ENCODE data around the gene TPSB2.
"Not testable (repeated sequence)": the region's sequence is repeated elsewhere in the genome, so short reads cannot be mapped to it uniquely, and the experiment has no call there.

The TPSB2 gene

DNA sequence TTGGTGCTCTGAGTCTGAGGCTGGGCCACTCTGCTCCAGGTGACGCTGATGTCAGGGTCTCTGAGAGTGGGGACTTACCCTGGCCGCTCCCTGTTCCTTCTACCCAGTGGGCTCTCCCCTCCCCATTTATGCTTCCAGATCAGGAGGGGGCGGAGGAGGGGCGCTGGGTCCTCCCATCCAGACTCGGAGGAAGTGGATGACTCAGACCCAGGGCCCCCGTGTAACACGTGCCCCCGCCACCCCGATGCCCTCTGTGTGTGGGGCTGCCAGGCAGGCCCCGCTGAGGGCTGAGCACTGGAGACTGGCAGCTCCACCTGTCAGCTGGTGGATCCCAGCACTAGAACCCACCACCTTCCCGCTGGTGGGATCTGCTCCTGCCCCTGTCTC is at the start of gene TPSB2:
Gene TPSB2, minus strand, starts transcription at position 101 of the 387 bp plus-strand sequence. CDS start 233 bp downstream, outside the sequence.
- DNase-seq = not testable (repeated sequence)

DNA sequence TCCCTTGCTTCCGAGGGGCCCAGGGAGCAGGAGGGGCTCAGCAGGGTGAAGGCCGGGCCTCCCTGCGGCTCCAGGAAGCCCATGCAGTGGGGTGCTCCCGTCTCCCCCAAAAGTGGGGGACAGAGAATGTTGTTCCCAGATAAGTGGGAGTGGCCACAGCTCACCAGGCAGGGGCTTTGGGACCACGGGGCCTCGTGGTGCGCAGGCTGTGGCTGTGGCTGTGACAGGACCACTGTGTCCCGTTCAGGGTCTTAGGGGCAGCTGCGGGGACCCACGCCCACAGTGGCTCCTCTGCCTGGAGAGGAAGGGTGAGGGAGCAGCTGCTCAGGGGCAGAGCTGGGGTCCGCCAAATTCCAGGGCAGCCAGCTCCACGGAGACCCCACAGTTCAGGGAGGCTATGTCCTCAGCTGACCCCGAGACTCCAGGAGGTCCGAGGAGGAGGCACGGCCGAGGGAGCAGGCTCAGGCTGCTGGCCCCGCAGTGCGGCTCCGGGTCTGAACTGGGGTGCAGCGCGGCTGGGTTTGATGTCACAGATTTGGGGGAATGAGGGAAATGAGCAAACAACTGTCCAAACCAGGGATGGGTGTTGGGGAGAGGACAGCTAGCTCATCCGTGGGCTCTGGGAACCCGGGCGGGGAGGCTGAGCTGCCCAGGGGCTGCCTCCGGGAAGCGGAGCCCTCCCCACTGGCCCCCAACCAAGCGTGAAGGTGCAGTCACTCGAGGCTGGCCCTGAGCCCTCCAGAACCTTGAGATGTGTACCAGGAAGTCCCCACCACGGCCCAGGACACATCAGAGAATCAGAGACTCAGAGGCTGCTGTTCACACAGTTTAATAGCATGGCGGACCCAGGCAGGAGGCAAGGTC is 49.3 kb upstream of the TPSB2 start:
- no peak for DNase-seq

DNA sequence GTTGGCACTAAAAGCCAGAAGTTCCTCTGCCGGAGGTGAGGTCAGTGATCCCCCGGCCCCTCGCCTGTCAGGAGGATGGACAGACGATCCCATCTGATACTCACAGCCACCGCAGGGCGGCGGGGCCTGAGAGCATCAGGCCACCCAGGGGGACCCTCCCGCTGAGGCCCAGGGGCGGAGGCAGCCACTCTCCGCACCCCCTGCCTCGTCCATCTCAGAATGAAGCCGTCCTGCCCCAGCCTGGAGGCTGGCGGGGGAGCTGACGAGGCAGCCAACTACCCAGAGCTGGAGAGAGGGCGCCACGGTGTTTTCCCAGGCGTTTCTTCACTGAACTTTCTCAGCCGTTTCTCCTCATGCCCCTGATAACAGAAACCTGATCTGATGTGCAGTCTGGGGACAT is 48.5 kb upstream of the TPSB2 start:
- no peak for DNase-seq

DNA sequence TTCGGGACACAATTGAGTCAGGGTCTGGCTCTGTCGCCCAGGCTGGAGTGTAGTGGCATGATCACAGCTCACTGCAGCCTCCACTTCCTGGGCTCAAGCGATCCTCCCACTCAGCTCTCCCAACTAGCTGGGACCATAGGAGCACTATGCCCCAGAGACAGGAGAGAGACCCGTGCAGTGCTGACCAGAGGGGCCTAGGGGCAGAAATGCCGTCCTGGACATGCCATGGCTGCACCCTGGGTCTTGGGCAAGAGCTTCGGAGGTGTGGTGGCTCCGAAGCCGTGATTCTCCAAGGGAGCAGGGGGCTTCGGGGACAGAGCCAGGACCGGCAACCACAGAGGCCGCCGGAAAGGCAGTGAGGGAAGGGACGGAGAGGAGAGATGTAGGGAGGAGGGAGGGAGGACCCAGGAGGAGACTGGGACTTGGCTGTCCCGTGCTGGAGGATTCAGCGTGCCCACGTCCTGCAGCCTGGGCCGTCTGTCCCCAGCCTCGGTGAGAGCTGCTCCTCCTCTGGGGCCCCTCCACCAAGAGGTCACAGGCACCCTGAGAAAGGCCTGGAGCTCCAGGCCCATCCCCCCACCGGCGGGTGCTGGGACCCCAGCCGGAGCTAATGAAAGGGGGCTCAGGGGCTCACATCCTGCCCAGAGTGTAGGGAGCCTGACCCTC is 47.8 kb upstream of the TPSB2 start:
- DNase-seq = no peak

DNA sequence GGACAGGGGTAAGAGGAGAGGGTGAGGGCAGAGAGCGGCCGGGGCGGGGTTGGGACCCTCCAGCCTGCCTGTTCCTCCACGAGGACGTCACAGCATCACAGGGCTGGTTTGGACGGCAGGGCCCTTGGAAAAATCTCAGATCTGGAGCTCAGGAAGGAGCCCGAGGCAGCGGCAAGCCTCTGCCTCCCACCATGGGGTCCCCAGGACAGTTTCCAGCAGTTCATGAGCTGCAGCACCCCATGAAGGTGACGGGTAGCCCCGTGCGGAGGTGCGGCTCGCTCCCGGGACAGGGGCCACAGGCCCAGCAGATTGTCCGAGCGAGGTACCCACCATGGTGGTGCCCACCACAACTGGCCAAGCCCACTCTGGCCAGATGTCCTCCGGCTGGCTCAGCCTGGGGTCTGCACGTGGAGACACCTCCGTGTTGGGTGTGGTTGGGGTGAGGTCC is 47.2 kb upstream of the TPSB2 start:
- no peak for DNase-seq

DNA sequence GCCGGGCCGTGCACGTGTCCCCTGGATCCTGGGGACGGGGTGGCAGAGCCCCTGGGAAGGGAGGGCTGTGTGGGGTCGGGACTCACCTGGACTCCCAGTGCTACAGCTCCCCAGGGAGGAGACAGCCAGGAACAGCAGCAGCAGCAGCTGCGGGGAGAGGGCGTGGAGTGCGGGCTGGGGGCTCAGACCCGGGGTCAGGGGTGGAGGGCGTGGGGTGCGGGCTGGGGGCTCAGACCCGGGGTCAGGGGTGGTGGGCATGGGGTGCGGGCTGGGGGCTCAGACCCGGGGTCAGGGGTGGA is 46.5 kb upstream of the TPSB2 start:
- DNase-seq = no peak

DNA sequence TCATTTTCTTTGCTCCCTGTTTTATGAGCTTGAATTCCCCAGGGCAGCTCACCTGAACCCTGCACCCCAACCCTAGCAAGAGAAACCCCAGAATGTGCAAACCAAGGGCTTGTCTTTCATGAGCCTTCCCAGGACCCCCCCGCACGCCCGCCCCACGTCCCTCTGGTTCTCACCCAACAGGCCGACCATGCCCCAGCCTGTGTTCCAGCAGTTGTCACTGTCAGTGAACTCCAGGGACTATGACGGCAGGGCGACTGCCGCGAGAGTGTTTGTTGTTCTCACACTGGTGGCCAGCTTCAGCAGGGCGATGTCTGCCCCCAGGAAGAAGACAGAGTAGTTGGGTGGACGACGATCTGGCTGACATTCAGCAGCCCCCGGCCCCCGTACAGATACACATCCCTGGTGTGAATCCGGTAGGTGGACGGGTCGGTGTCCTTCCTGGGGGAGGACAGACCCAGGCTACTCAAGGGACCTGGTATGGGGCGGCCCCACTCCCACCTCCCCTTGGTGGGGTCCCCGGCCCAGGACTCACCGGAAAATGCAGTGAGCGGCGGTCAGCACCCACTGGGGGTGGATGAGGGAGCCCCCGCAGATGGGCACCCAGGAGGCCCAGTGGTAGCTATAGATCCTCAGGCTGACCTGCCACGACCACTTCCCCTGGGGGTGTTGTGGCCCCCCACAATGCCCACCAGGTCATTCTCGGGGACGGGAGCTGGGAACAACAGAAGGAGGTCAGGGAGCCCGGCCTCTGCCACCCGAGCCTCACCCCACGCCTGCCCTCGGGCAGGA is 46.0 kb upstream of the TPSB2 start:
- no peak for DNase-seq

DNA sequence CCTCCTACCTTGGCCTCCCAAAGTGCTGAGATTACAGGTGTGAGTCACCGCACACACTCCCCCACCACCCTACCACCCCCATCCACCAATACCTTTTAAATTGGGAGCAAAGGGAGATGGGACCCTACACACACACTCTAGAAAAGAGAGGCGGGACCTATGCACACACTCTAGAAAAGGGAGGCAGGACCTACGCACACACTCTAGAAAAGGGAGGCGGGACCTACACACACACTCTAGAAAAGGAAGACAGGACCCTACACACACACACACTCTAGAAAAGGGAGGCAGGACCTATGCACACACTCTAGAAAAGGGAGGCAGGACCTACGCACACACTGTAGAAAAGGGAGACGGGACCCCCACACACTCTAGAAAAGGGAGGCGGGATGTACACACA is 44.8 kb upstream of the TPSB2 start:
- no peak for DNase-seq

DNA sequence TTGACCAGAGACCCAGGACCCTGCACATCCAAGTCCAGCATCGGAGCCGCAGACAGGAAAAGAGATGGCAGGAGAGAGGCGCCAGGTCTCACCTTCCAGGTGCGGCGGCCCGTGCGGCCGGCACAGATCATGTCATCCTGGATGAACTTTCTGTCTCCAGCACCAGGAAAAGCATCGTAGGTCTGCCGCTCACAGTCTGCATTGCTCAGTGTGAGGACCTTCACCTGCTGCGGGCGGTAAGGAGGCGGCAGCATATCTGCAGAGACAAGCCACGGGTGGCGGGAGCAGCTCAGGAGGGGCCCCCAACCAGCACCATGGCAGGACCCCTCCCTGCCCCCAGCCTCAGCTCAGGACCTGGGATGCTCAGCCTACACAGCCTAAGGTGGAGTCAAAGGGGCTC is 43.8 kb upstream of the TPSB2 start:
- DNase-seq = no peak

DNA sequence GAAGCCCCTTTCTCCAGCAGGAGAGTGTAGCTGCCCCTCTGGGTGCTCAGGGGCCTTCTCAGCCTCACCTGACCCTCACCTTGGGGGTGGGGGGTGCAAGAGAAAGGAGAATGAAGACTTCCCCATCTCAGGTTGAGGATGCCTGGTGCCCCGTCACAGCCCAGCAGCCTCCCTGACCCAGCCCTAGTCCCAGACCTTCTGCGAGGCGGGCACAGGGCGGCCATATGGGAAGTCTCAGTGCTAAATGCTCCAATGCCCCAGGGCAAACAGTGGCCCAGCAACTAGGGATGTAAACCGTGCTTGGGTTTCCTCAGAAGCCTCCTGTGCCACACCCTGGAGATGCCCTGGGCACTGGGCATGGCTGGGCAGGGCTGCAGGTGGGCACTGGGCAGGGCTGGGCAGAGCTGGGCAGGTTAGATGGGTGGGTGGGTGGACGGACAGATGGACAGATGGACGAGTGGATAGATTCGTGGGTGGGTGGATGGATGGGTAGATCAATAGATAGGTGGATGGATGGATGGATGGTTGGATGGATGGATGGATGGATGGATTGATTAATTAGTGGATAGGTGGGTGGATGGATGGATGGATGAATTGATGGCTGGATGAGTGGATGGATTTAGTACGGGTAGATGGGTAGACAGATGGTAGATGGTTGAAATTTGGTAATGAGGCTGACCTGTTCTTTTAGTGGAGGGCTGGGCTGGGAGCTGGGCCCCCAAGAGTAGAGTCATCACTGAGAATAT is 42.6 kb upstream of the TPSB2 start:
- DNase-seq = no peak

DNA sequence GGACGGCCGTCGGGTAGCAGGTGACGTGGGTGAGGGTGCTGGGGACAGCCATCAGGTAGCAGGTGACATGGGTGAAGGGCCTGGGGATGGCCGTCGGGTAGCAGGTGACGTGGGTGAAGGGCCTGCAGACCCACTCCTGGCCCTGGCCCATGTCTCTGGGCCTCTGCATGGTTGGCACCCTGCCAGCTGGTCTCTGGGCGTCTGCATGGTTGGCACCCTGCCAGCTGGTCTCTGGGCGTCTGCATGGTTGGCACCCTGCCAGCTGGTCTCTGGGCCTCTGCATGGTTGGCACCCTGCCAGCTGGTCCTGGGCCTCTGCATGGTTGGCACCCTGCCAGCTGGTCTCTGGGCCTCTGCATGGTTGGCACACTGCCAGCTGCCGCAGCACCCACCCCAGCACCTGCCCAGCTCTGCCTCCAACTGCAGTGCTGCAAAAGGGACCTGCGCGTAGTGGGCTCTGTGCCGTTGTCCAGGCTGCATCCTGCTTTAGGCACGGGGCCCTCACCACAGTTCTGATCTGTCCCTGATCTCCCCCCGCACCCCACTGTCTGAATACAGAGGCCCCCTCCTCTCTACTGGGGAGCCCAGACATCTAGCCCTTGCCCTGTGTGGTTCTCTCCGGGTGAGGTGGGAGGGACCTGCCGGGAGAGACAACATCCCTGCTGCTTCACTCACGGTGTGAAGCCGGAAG is 41.9 kb upstream of the TPSB2 start:
- peak; percentile 84 for DNase-seq

DNA sequence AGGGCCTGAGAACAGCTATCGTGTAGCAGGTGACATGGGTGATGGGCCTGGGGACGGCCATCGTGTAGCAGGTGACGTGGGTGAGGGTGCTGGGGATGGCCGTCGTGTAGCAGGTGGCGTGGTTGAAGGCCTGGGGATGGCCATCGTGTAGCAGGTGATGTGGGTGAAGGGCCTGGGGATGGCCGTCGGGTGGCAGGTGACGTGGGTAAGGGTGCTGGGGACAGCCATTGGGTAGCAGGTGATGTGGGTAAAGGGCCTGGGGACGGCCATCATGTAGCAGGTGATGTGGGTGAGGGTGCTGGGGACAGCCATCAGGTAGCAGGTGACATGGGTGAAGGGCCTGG is 41.4 kb upstream of the TPSB2 start:
- no peak for DNase-seq

DNA sequence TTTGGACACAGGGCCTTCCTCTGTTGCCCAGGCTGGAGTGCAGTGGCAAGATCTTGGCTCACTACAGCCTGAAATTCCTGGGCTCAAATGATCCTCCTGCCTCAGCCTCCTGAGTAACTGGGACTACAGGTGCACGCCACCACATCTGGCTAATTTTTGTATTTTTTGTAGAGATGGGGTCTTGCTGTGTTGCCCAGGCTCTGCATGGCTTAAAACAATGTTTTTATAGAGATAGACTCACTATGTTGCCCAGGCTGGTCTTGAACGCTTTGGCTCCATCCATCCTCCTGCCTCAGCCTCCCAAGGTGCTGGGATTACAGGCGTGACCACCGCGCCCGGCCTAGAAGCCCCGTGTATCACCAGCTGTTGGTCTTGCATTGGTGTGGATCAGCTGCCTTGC is 39.4 kb upstream of the TPSB2 start:
- not testable (repeated sequence) for DNase-seq

DNA sequence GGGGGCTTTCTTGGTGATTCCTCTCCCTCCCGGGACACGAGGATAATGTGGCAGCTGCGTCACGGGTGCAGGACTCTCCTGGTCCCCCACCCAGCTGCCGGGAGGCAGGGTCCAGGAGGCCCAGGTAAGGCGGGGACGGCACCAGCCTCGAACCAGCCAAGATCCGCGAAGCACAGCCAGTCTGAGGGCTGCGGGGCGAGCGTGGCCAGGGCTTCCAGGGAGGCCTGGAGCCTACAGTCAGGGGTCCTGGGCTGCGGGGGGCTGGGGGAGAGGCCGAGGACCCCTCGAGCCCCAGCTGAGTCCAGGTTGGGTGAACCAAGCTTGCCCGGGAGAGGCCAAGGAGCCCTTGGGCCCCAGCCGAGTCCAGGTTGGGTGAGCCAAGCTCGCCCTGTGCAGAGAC is 35.8 kb upstream of the TPSB2 start:
- DNase-seq = no peak

DNA sequence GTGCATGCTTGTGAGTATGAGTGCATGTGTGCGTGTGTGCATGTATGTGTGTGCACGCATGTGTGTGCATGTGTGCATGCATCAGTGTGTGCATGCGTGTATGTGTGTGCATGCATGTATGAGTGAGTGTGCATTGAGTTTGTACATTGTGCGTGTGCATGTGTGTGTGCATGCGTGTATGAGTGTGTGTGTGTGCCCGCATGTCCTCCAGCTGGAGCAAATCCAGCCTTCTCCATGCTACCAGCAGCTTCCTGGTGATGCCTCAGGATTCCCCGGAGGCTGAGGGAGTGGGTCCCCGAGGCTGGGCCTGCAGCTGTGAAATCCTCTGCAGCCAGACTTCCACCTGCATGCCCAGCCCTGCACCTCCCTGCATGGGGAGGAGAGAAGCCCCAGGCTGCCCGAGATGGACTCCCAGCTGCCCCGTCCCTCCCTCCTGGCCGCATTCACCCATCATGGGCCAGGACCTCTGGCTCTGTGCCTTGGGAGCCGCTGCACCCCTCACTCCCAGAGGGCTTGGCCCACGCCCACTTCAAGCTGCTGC is 35.2 kb upstream of the TPSB2 start:
- no peak for DNase-seq

DNA sequence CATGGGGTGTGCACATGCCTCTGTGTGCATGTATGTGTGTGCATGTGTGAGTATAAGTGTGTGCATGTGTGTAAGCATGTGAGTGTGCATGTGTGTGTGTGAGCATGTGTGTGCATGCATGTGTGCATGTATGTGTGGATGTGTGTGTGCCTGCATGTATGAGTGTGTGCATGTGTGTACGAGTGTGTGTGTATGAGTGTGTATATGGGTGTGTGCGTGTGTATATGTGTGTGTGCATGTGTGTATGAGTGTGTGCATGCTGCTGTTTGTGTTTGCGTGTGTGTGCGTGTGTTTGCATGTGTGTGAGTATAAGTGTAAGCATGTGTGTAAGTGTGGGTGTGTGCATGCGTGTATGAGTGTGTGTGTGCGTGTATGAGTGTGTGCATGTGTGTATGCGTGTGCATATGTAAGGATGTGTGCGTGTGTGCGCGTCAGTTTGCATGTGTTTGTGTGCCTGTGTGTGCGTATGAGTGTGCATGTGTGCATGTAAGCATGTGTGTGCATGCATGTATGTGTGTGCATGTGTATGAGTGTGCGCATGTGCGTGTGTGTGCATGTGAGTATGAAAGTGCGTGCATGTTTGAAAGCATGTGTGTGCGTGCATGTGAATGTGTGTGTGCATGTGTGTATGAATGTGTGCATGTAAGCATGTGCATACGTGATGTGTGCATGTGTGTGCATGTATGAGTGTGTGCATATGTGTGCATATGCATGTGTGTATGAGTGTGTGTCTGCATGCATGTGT is 34.5 kb upstream of the TPSB2 start:
- no peak for DNase-seq

DNA sequence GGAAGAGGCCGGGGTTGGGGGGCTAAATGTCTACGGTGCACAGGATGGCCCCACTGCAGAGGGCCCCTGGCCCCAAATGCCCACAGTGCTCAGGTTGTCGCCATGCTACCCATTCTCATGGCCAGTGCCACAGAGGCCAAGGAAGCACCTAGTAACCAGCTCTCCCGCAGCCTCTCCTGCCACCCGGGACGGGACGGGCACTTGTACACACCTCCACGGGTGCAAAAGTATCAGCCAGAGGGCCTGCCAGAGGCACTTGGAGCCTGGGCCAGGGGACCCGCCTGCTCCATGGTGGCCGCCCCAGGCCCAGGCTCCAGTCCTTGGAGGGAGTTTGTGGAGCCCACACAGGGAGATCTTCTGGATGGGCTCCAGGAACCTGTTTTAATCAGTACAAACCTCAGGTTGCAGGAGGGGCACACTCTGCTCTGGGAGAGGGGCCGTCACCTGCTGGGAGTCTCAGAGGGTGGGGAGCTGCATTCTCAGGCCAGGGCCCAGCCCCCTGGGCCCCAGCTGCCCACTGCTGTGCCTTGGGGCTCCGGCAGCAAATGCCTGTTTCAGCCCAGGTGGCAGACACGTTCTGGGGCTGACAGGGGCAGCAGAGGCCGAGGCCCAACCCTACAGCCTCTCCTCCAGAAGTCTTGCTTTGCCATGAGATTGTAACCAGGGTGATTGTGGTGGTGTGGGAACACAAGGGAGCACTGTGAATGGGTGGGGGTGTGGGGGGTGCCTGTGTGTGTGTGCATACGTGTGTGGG is 33.8 kb upstream of the TPSB2 start:
- DNase-seq = no peak

DNA sequence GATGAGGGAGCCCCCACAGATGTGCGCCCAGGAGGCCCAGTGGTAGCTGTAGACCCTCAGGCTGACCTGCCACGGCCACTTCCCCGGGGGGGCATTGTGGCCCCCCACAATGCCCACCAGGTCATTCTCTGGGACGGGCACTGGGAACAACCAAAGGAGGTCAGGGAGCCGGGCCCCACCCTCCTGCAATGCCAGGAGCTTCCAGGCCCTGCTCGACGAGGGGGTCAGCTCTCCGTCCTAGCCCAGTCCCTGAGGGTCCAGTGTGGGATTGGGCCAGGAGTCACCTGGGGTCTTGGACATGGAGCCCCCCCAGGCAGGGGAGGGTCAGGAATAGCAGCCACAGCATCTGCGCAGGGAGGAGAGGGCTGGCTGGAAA is 32.9 kb upstream of the TPSB2 start:
- no peak for DNase-seq

DNA sequence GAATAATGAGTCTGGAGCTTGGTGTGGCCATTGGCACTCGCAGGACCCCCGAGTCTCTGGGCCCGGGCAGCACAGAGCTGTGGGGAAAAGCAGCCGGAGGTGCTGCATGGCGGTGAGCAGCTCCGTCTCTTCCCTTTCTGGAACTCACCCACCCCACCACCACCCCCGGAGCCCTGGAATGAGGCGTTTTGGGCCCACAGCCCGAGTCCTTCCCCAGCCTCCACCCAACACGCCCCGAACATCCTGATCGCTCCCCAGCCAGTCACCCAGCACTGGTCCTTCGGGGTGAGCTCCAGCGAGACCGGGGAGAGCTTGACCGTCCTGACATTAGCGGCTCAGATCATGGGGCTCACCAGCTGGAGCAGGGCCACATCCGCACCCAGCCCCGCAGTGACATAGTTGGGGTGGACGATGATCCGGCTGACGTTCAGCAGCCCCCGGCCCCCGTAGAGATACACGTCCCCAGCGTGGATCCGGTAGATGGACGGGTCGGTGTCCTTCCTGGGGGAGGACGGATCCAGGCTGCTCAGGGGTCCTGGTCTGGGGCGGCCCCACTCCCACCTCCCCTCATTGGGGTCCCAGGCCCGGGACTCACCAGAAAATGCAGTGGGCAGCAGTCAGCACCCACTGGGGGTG is 32.3 kb upstream of the TPSB2 start:
- no peak for DNase-seq

Data from NCI-H1092 (cell line).